ENCODE results near the gene FBXO33. TPM values are rescaled to one million over a fixed set of nuclear protein-coding genes. Genes with fewer than 3 reads are reported as not detected.

FBXO33 gene
- total RNA-seq, 2 experiments from 2014 or later = 23.1 to 24.8 TPM

DNA sequence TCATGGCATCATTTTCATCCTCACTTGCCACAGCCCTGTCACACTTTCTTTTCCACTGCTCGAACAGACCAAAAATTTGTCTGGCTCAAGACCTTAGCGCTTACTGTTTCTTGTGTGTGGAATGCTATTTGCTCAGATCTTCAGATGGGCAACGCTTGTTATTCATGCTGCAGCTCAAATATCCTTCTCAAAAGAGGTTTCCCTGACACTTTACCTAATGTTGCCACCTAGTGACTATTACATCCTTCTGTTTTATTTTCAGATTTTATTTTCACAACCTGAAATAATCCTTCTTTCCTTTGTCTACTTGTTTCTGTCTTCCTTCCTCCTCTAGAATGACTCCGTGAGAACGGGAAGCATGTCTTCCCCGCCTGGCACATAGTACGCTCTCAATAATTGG lies 5.6 kb downstream of the FBXO33 start:
- H3K27me3 Mint-ChIP-seq = no peaks in the 10 kb centered on the region
- H3K4me1 Mint-ChIP-seq = peaks cover 45% of the 10 kb centered on the region
- DNase-seq = no peak
- no peak overlapping the region for H3K27ac Mint-ChIP-seq
- peaks cover 6% of the 10 kb centered on the region for H3K36me3 Mint-ChIP-seq (ENCODE audit: low read depth)
- ChIA-PET CTCF (interaction anchor here (0.7 to 3.9 kb wide), 17 partner anchors 9 to 331 kb away, joined by 3 to 48 read pairs (median 4); partner anchors contain the start of gene GEMIN2), POLR2A (interaction anchor here (1.1 to 1.9 kb wide), 5 partner anchors 15 to 323 kb away, joined by 4 to 5 read pairs (median 4); partner anchors contain the start of genes GEMIN2, SEC23A and TRAPPC6B)
- no peaks in the 10 kb centered on the region for H3K9me3 Mint-ChIP-seq
- H3K4me3 Mint-ChIP-seq = no peak overlapping the region

GRCh38 chr14:39425947-39426346 lies 6.3 kb downstream of the FBXO33 start:
- Mint-ChIP-seq H3K27ac (no peak overlapping the region), H3K4me3 (no peak overlapping the region), H3K4me1 (peaks cover 47% of the 10 kb centered on the region)

DNA sequence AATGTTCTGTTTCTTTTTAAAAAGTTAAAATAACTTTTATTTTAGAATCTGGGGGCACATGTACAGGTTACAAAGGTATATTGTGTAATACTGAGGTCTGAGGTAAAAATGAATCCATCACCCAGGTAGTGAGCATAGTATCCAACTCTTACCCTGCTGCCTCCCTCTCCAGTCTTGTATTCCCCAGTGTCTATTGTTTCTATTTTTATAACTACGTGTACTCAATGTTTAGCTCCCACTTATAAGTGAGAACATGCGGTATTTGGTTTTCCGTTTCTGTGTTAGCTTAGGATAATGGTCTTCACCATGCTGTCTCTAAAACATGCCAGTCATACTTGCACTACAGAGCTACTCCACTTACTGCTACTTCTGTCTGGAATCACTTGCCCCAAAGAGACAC lies 8.4 kb downstream of the FBXO33 start:
- no peak overlapping the region for H3K27ac Mint-ChIP-seq
- CTCF ChIA-PET = interaction anchor here (0.8 kb wide), 1 partner anchor 193 kb away, joined by 4 read pairs; no protein-coding TSS in a partner anchor
- peaks cover 20% of the 10 kb centered on the region for H3K36me3 Mint-ChIP-seq (ENCODE audit: low read depth)
- peaks cover 28% of the 10 kb centered on the region for H3K4me1 Mint-ChIP-seq
- no peak for DNase-seq
- no peaks in the 10 kb centered on the region for H3K27me3 Mint-ChIP-seq
- H3K9me3 Mint-ChIP-seq = peaks cover 3% of the 10 kb centered on the region
- no peak overlapping the region for H3K4me3 Mint-ChIP-seq
- POLR2A ChIA-PET = interaction anchor here (1.0 to 3.2 kb wide), 3 partner anchors 8 to 195 kb away, joined by 4 to 19 read pairs (median 4); partner anchors contain the start of gene FBXO33

More at GRCh38 chr14:39425947-39426346, 6.3 kb downstream of the FBXO33 start:
- ChIA-PET CTCF (interaction anchor here (0.7 to 3.9 kb wide), 20 partner anchors 9 to 331 kb away, joined by 3 to 48 read pairs (median 4); partner anchors contain the start of genes GEMIN2 and SEC23A), POLR2A (interaction anchor here (1.1 to 1.9 kb wide), 5 partner anchors 15 to 323 kb away, joined by 4 to 5 read pairs (median 4); partner anchors contain the start of genes GEMIN2, SEC23A and TRAPPC6B)
- no peak for DNase-seq
- peaks cover 5% of the 10 kb centered on the region for H3K36me3 Mint-ChIP-seq (ENCODE audit: low read depth)
- no peaks in the 10 kb centered on the region for H3K27me3 Mint-ChIP-seq
- H3K9me3 Mint-ChIP-seq = no peaks in the 10 kb centered on the region

DNA sequence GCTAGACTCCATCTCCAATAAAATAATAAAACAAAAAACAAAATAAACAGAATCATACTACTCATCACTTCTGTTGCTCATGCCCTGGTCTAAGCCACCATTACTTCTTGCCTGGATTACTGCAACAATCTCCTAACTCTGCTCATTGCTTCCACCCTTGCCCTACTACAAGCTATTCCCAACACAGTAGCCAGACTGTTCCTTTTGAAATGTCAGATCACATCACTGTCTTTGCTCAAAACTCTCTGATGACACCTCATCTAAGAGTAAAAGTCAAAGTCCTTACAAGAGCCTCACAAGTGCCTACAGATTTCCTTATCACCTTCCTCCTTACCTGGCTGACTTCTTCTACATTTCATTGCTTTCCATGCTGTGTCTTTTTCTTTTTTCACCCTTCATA lies 10.0 kb downstream of the FBXO33 start:
- Mint-ChIP-seq H3K36me3 (ENCODE audit: low read depth) (peaks cover 21% of the 10 kb centered on the region), H3K27me3 (no peaks in the 10 kb centered on the region), H3K4me1 (peaks cover 20% of the 10 kb centered on the region), H3K4me3 (no peak overlapping the region), H3K27ac (no peak overlapping the region), H3K9me3 (peaks cover 4% of the 10 kb centered on the region)
- CTCF ChIA-PET = interaction anchor here (1.0 to 1.6 kb wide), 2 partner anchors 9 to 190 kb away, joined by 3 to 6 read pairs; no protein-coding TSS in a partner anchor
- DNase-seq = no peak
- POLR2A ChIA-PET = interaction anchor here (3.2 kb wide), 1 partner anchor 10 kb away, joined by 19 read pairs; the partner anchor contains the start of gene FBXO33

DNA sequence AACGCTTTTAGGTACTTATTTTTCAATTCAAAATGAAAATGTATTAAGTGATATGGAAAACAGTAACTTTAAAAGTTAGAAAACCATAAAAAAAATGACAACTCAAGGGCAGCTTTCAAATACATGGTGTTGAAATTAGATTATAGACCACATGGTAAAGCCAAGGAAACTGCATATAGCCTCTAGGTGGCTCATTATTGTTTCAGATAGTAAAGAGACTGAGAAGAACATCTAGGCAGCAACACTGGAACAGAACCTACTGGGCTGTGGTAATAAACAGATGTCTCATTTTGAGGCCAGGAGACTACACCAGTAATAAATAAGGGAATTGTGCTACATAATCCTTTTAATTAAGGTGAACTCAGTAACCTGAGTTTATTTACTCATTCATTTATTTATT lies 13.0 kb downstream of the FBXO33 start:
- Mint-ChIP-seq H3K27ac (no peak overlapping the region), H3K4me3 (no peak overlapping the region), H3K36me3 (ENCODE audit: low read depth) (peaks cover 42% of the 10 kb centered on the region), H3K9me3 (peaks cover 22% of the 10 kb centered on the region), H3K27me3 (no peaks in the 10 kb centered on the region), H3K4me1 (peaks cover 7% of the 10 kb centered on the region)
- ChIA-PET CTCF (interaction anchor here (1.0 to 1.6 kb wide), 2 partner anchors 22 to 188 kb away, joined by 3 read pairs; no protein-coding TSS in a partner anchor), POLR2A (no interaction called here)
- DNase-seq = no peak

DNA sequence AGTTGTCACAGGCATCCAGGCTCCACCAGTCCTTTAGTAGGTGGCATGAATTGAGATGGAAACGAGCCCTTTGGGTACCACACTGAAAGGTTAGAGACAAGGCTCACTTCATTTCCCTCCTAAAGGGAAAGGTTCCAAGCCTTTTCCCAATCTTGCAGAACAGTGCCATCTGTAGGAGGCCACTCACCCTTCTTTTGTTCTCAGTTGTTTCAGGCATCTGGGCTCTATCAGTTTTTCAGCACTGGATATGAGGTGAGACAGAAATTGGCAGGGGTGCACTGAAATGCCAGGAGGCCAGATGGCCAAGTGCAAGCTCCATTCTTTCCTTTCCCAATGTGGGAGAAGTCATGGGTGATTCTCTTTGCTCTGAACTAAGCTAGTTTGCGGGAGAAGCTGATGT lies 15.2 kb downstream of the FBXO33 start:
- CTCF ChIA-PET = interaction anchor here (1.1 kb wide), 1 partner anchor 10 kb away, joined by 3 read pairs; no protein-coding TSS in a partner anchor
- POLR2A ChIA-PET = no interaction called here
- Mint-ChIP-seq H3K4me3 (no peak overlapping the region), H3K36me3 (ENCODE audit: low read depth) (peaks cover 58% of the 10 kb centered on the region), H3K4me1 (peaks cover 5% of the 10 kb centered on the region), H3K27ac (no peak overlapping the region), H3K9me3 (peaks cover 31% of the 10 kb centered on the region), H3K27me3 (no peaks in the 10 kb centered on the region)
- no peak for DNase-seq

GRCh38 chr14:39416072-39416471 lies 16.2 kb downstream of the FBXO33 start:
- Mint-ChIP-seq H3K27ac (no peak overlapping the region), H3K4me3 (no peak overlapping the region), H3K9me3 (peaks cover 31% of the 10 kb centered on the region), H3K36me3 (ENCODE audit: low read depth) (peaks cover 58% of the 10 kb centered on the region), H3K4me1 (peaks cover 1% of the 10 kb centered on the region), H3K27me3 (no peaks in the 10 kb centered on the region)
- DNase-seq = no peak
- CTCF ChIA-PET = interaction anchor here (0.9 kb wide), 1 partner anchor 10 kb away, joined by 4 read pairs; no protein-coding TSS in a partner anchor
- POLR2A ChIA-PET = interaction anchor here (2.2 kb wide), 1 partner anchor 16 kb away, joined by 6 read pairs; the partner anchor contains the start of gene FBXO33

DNA sequence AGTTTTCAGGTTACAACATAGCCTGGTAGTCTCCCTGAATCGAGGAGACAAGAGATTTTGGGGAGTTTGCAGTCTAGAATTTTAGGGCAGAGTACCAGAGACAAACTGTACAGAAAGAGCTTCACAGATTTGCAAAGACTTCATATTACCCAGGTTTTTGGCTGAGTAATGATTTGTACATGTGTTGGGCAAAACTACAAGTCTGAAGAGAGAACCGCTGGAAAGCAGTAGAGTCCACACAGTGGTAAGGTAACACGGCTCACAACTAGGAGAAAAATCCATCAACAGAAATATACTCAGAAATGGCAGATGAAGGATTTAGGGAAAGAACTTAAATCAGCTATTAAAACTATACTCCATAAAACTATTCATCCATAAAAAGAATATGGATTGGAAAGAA lies 25.7 kb downstream of the FBXO33 start:
- no peak overlapping the region for H3K27ac Mint-ChIP-seq
- no peaks in the 10 kb centered on the region for H3K27me3 Mint-ChIP-seq
- H3K9me3 Mint-ChIP-seq = peaks cover 11% of the 10 kb centered on the region
- ChIA-PET POLR2A (no interaction called here), CTCF (no interaction called here)
- DNase-seq = no peak
- peaks cover 2% of the 10 kb centered on the region for H3K4me1 Mint-ChIP-seq
- H3K36me3 Mint-ChIP-seq (ENCODE audit: low read depth) = peaks cover 11% of the 10 kb centered on the region
- H3K4me3 Mint-ChIP-seq = no peak overlapping the region

GRCh38 chr14:39398382-39398781 lies 33.9 kb downstream of the FBXO33 start:
- CTCF ChIA-PET = no interaction called here
- H3K36me3 Mint-ChIP-seq (ENCODE audit: low read depth) = peaks cover 45% of the 10 kb centered on the region

GRCh38 chr14:39396448-39396847 lies 35.8 kb downstream of the FBXO33 start:
- no peak for DNase-seq
- CTCF ChIA-PET = interaction anchor here (1.1 kb wide), 1 partner anchor 30 kb away, joined by 5 read pairs; no protein-coding TSS in a partner anchor
- no peak overlapping the region for H3K27ac Mint-ChIP-seq
- H3K27me3 Mint-ChIP-seq = no peaks in the 10 kb centered on the region
- no peaks in the 10 kb centered on the region for H3K9me3 Mint-ChIP-seq
- H3K4me1 Mint-ChIP-seq = no peaks in the 10 kb centered on the region
- peaks cover 42% of the 10 kb centered on the region for H3K36me3 Mint-ChIP-seq (ENCODE audit: low read depth)
- POLR2A ChIA-PET = interaction anchor here (0.9 to 1.4 kb wide), 2 partner anchors 13 to 36 kb away, joined by 3 to 4 read pairs; partner anchors contain the start of gene FBXO33
- no peak overlapping the region for H3K4me3 Mint-ChIP-seq

More at GRCh38 chr14:39398382-39398781, 33.9 kb downstream of the FBXO33 start:
- Mint-ChIP-seq H3K9me3 (no peaks in the 10 kb centered on the region), H3K4me1 (no peaks in the 10 kb centered on the region), H3K27ac (no peak overlapping the region), H3K27me3 (no peaks in the 10 kb centered on the region), H3K4me3 (no peak overlapping the region)
- POLR2A ChIA-PET = no interaction called here
- DNase-seq = no peak

DNA sequence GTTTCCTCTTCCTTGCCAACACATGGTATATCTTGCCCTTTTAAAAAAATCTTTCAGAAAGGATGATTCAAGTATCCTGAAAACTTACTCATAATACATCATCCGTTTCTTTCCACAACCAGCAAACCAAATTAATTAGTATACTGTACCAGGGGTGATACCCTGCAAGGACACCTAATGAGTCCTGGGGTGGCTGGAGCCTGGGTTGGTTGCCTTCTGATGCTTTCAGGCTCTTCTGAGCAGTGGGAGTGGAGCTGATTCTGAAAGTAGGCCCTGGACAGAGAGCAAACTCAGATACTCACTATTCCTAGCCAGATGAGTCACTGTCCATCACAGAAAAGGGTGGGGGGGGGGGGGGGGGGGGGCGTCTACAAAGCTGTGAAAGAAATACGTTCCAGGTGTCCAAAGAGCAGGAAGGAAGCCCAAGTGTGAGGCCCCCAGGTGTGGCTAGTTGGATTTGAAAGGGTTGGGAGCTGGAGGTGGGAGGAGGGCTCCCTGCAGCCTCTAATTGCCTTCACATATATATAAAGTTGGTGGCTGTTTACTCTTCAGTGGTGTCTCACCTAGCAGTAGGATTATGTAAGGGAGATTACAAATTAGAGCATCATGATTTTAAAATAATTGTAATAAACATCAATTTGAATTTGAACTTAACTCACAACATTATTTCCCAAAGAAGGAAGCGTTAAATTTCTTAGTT lies 36.5 kb downstream of the FBXO33 start:
- no peak overlapping the region for H3K27ac Mint-ChIP-seq
- no peaks in the 10 kb centered on the region for H3K4me1 Mint-ChIP-seq
- H3K4me3 Mint-ChIP-seq = no peak overlapping the region
- DNase-seq = no peak
- ChIA-PET CTCF (no interaction called here), POLR2A (no interaction called here)
- H3K9me3 Mint-ChIP-seq = no peaks in the 10 kb centered on the region
- H3K27me3 Mint-ChIP-seq = no peaks in the 10 kb centered on the region
- H3K36me3 Mint-ChIP-seq (ENCODE audit: low read depth) = peaks cover 35% of the 10 kb centered on the region

GRCh38 chr14:39393289-39393688 lies 38.9 kb downstream of the FBXO33 start:
- no peak overlapping the region for H3K27ac Mint-ChIP-seq
- no peaks in the 10 kb centered on the region for H3K9me3 Mint-ChIP-seq
- no peak for DNase-seq
- no peaks in the 10 kb centered on the region for H3K27me3 Mint-ChIP-seq
- H3K4me3 Mint-ChIP-seq = no peak overlapping the region
- H3K4me1 Mint-ChIP-seq = no peaks in the 10 kb centered on the region
- POLR2A ChIA-PET = interaction anchor here (0.9 to 1.6 kb wide), 4 partner anchors 10 to 127 kb away, joined by 3 to 4 read pairs (median 3); partner anchors contain the start of gene FBXO33
- CTCF ChIA-PET = no interaction called here
- peaks cover 26% of the 10 kb centered on the region for H3K36me3 Mint-ChIP-seq (ENCODE audit: low read depth)

GRCh38 chr14:39384177-39384576 lies 48.1 kb downstream of the FBXO33 start:
- Mint-ChIP-seq H3K4me1 (peaks cover 17% of the 10 kb centered on the region), H3K27ac (no peak overlapping the region), H3K36me3 (ENCODE audit: low read depth) (peaks cover 5% of the 10 kb centered on the region), H3K9me3 (no peaks in the 10 kb centered on the region), H3K4me3 (no peak overlapping the region), H3K27me3 (no peaks in the 10 kb centered on the region)
- DNase-seq = no peak
- ChIA-PET POLR2A (interaction anchor here (0.8 to 3.5 kb wide), 7 partner anchors 8 to 214 kb away, joined by 3 to 18 read pairs (median 4); partner anchors contain the start of genes FBXO33, PNN and TRAPPC6B), CTCF (interaction anchor here (0.6 to 1.5 kb wide), 4 partner anchors 36 to 200 kb away, joined by 3 read pairs; no protein-coding TSS in a partner anchor)

All from activated CD4-positive, alpha-beta memory T cell treated with anti-CD3 and anti-CD28 coated beads, Interleukin-2, amount 10 ng/mL, durations not matched to agents 7 days and 5 days (primary cell).